ENCODE data around the gene KCNK4.
A peak's percentile ranks its signal among the peaks of the same experiment; 100 is the strongest.
"Not testable (repeated sequence)": the region's sequence is repeated elsewhere in the genome, so short reads cannot be mapped to it uniquely, and the experiment has no call there.

KCNK4 gene

GRCh38 chr11:64317325-64317960, 26.3 kb downstream of the KCNK4 start, which contains the start of gene TRMT112:
TRMT112 (minus strand) TSS chr11:64317559; CDS start chr11:64317526, 33 bp downstream.
- no peaks in the 10 kb centered on the region for H3K27me3 Mint-ChIP-seq
- peak; percentile 88 for ATAC-seq
- H3K4me3 Mint-ChIP-seq, result peak within 1 kb of the TSS; percentile 91
- peak within 1 kb of the TSS; percentile 99 for H3K27ac Mint-ChIP-seq
- peaks cover 42% of the 10 kb centered on the region for H3K4me1 Mint-ChIP-seq
- H3K9me3 Mint-ChIP-seq, result no peaks in the 10 kb centered on the region
- peaks cover 45% of the 10 kb centered on the region for H3K36me3 Mint-ChIP-seq

GRCh38 chr11:64317961-64318765, 27.1 kb downstream of the KCNK4 start, which contains the start of gene PRDX5:
PRDX5 (plus strand) TSS chr11:64318121; CDS start chr11:64318216, 95 bp downstream.
- H3K36me3 Mint-ChIP-seq, result peaks cover 38% of the 10 kb centered on the region
- ATAC-seq, result peak; percentile 91
- no peaks in the 10 kb centered on the region for H3K9me3 Mint-ChIP-seq
- H3K4me3 Mint-ChIP-seq, result peak within 1 kb of the TSS; percentile 91
- H3K27me3 Mint-ChIP-seq, result no peaks in the 10 kb centered on the region
- H3K27ac Mint-ChIP-seq, result peak within 1 kb of the TSS; percentile 99
- peaks cover 34% of the 10 kb centered on the region for H3K4me1 Mint-ChIP-seq

DNA sequence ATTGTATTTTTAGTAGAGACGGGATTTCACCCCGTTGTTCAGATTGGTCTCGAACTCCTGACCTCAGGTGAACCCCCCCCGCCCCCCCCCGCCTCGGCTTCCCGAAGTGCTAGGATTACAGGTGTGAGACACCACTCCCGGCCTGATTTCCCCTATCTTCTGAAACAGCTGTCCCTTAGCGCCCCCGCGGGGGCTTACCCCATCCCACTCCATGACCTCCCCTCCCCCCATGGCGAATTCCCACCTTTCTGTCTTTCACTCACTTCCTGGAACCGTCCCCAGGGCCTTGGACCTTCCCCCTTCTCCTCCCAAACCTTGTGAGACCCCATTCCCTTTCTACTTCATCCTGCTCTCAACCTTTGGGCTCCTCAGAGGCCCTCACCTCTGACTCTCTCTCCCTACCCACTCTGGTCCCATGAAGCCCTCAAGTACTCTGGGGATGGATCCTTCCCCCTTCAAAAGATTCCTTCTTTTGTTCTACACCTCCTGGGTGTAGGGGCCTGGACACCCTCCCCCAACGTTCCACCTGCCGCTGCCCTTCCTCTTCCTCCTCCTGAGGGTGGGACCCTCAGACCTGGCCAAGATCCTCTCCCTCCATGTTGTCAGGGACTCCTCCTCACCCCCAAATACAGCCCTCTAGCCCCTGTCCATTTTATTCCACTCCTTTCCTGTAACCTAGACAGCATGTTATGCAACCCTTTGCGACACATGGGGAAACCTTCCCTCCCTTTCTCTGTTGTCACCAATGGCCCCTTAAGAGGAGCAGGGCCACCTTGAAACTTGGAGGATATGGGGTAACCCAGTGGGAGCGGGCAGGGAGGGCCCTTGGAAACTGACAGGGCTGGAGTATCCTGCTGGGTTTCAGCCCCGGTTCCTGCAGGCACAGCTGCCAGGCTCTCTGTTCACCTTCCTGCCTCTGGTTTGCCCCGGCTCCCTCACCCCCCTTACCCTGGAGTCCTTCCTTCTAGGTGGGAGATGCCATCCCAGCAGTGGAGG, 28.0 kb downstream of the KCNK4 start:
- Mint-ChIP-seq H3K36me3 (peaks cover 36% of the 10 kb centered on the region), H3K27ac (peak overlapping the region; percentile 99), H3K4me1 (peaks cover 32% of the 10 kb centered on the region), H3K9me3 (no peaks in the 10 kb centered on the region), H3K4me3 (peak overlapping the region; percentile 91), H3K27me3 (no peaks in the 10 kb centered on the region)
- ATAC-seq, result no peak

- Mint-ChIP-seq H3K27ac (no peak overlapping the region), H3K27me3 (no peaks in the 10 kb centered on the region), H3K4me1 (peaks cover 32% of the 10 kb centered on the region), H3K36me3 (peaks cover 25% of the 10 kb centered on the region), H3K9me3 (no peaks in the 10 kb centered on the region), H3K4me3 (no peak overlapping the region)
- ATAC-seq, result no peak
Observed at GRCh38 chr11:64320556-64320955, 29.5 kb downstream of the KCNK4 start.

DNA sequence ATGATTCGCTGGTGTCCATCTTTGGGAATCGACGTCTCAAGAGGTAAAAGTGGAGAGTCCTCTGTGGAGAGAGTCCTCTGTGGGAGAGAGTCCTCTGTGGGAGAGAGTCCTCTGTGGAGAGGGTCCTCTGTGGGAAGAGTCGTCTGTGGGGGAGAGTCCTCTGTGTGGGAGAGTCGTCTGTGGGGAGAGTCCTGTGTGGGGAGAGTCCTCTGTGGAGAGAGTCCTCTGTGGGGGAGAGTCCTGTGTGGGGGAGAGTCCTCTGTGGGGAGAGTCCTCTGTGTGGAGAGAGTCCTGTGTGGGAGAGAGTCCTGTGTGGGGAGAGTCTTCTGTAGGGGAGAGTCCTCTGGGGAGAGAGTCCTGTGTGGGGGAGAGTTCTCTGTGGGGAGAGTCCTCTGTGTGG, 29.9 kb downstream of the KCNK4 start:
- Mint-ChIP-seq H3K9me3 (no peaks in the 10 kb centered on the region), H3K36me3 (peaks cover 25% of the 10 kb centered on the region), H3K27ac (no peak overlapping the region), H3K27me3 (no peaks in the 10 kb centered on the region), H3K4me3 (no peak overlapping the region), H3K4me1 (peaks cover 32% of the 10 kb centered on the region)
- no peak for ATAC-seq

- peaks cover 25% of the 10 kb centered on the region for H3K36me3 Mint-ChIP-seq
- H3K4me1 Mint-ChIP-seq, result peaks cover 26% of the 10 kb centered on the region
- no peak for ATAC-seq
- H3K4me3 Mint-ChIP-seq, result no peak overlapping the region
- H3K27ac Mint-ChIP-seq, result no peak overlapping the region
- no peaks in the 10 kb centered on the region for H3K9me3 Mint-ChIP-seq
- H3K27me3 Mint-ChIP-seq, result no peaks in the 10 kb centered on the region
Observed at GRCh38 chr11:64321533-64321932, 30.4 kb downstream of the KCNK4 start.

DNA sequence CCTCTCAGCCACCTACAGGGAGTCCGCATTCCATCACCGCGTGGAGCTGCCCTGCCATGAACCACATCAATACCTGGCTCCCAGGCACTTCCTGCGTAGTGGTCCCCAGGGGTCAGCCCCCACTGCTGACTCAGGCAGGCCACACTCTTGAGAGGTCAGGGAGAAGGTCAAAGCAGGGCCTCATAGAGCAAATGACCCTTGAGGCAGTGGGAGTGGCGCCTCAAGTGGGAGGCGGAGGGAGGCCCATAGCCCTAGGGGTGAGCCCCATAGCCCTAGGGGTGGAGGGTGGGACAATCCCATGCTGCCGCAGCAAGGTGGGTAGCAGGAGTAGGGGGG, 31.8 kb downstream of the KCNK4 start:
- Mint-ChIP-seq H3K4me1 (peaks cover 19% of the 10 kb centered on the region), H3K27me3 (no peaks in the 10 kb centered on the region), H3K4me3 (no peak overlapping the region), H3K36me3 (peaks cover 25% of the 10 kb centered on the region), H3K27ac (no peak overlapping the region), H3K9me3 (peaks cover 3% of the 10 kb centered on the region)
- ATAC-seq, result no peak

GRCh38 chr11:64323373-64323772, 32.3 kb downstream of the KCNK4 start:
- Mint-ChIP-seq H3K4me1 (peaks cover 19% of the 10 kb centered on the region), H3K36me3 (peaks cover 25% of the 10 kb centered on the region), H3K4me3 (no peak overlapping the region), H3K9me3 (peaks cover 3% of the 10 kb centered on the region), H3K27me3 (no peaks in the 10 kb centered on the region), H3K27ac (no peak overlapping the region)
- ATAC-seq, result no peak

GRCh38 chr11:64323984-64324383, 32.9 kb downstream of the KCNK4 start:
- not testable (repeated sequence) for H3K4me3 Mint-ChIP-seq, H3K9me3 Mint-ChIP-seq, H3K27ac Mint-ChIP-seq, ATAC-seq, H3K27me3 Mint-ChIP-seq
- Mint-ChIP-seq H3K4me1 (peaks cover 15% of the 10 kb centered on the region), H3K36me3 (peaks cover 25% of the 10 kb centered on the region)

DNA sequence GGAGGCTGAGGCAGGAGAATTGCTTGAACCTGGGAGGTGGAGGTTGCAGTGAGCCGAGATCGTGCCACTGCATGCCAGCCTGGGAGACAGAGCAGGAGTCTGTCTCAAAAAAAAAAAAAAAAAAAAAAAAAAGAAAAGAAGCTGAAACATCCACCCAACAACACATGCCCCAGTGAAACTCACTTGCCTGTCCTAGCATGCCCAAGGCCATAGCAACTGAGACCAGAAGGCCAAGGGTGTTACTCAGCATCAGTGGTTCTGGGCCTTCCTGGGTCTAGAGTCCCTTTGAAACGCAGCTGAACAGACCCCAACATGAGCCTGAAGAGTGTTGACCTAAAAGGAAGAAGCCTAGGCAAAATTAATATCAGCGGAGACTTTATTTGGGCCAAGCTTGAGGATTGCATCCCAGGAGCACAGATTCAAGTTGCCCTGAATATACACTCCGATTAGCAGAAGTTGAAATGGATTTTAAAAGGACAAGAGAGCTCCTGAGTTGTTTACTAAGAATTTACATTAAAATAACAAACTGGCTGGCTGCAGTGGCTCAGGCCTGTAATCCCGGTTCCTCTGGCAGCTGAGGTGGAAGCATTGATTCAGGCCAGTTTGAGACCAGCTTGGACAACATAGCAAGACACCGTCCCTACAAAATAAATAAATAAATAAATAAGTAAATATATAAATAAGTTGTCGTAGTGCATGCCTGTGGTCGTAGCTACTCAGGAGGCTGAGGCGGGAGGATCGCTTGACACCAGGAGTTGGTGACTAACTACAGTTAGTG, 33.8 kb downstream of the KCNK4 start:
- no peak overlapping the region for H3K4me3 Mint-ChIP-seq
- no peak for ATAC-seq

DNA sequence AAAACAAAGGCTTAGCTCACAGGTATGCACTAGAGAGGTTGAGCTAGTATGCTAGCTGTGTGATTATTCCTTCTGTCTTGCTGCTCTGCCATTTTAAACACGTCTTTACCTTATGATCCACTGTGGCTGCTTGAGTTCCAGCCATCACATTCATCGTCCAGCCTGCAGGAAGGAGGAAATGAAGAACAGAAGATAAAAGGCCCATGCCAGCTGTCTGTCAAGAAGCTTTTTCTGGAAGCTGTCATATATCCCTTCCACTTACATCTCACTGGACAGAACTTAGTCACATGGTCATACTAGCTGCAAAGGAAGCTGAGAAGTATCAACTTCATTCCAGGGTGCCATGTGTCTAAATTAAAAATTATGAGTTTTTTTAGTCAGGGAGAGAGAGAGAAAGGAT, 36.3 kb downstream of the KCNK4 start:
- no peak for ATAC-seq
- peaks cover 3% of the 10 kb centered on the region for H3K9me3 Mint-ChIP-seq
- H3K36me3 Mint-ChIP-seq, result no peaks in the 10 kb centered on the region
- H3K4me3 Mint-ChIP-seq, result no peak overlapping the region
- peaks cover 13% of the 10 kb centered on the region for H3K4me1 Mint-ChIP-seq
- H3K27ac Mint-ChIP-seq, result no peak overlapping the region
- H3K27me3 Mint-ChIP-seq, result no peaks in the 10 kb centered on the region

More for the DNA sequence above, 33.8 kb downstream of the KCNK4 start:
- H3K27ac Mint-ChIP-seq, result no peak overlapping the region
- H3K27me3 Mint-ChIP-seq, result no peaks in the 10 kb centered on the region
- H3K9me3 Mint-ChIP-seq, result peaks cover 3% of the 10 kb centered on the region
- H3K36me3 Mint-ChIP-seq, result peaks cover 25% of the 10 kb centered on the region
- peaks cover 6% of the 10 kb centered on the region for H3K4me1 Mint-ChIP-seq

GRCh38 chr11:64327993-64328392, 36.9 kb downstream of the KCNK4 start:
- no peak overlapping the region for H3K27ac Mint-ChIP-seq

DNA sequence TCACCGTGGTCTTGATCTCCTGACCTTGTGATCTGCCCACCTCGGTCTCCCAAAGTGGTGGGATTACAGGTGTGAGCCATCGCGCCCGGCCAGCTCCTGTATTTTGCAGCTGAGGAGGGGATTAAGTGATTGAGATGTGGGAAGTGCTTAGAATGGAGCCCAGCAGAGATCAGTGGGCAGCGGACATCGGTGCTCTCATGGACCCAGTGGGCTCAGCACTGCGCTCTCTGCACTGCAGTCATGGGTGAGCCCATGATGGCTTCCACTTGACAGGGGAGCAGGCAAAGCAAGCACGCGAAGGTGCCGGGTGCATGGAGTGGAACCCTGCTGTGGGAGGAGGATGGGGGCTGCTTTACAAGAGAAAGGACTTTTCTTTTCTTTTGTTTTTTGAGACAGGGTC, 39.8 kb downstream of the KCNK4 start:
- H3K4me1 Mint-ChIP-seq, result peaks cover 27% of the 10 kb centered on the region
- no peak for ATAC-seq
- H3K27me3 Mint-ChIP-seq, result no peaks in the 10 kb centered on the region
- H3K9me3 Mint-ChIP-seq, result peaks cover 3% of the 10 kb centered on the region
- no peaks in the 10 kb centered on the region for H3K36me3 Mint-ChIP-seq
- peak overlapping the region; percentile 36 for H3K27ac Mint-ChIP-seq
- H3K4me3 Mint-ChIP-seq, result no peak overlapping the region

More at GRCh38 chr11:64327993-64328392, 36.9 kb downstream of the KCNK4 start:
- no peak for ATAC-seq
- Mint-ChIP-seq H3K4me3 (no peak overlapping the region), H3K36me3 (no peaks in the 10 kb centered on the region), H3K4me1 (peaks cover 13% of the 10 kb centered on the region), H3K27me3 (no peaks in the 10 kb centered on the region), H3K9me3 (peaks cover 3% of the 10 kb centered on the region)

DNA sequence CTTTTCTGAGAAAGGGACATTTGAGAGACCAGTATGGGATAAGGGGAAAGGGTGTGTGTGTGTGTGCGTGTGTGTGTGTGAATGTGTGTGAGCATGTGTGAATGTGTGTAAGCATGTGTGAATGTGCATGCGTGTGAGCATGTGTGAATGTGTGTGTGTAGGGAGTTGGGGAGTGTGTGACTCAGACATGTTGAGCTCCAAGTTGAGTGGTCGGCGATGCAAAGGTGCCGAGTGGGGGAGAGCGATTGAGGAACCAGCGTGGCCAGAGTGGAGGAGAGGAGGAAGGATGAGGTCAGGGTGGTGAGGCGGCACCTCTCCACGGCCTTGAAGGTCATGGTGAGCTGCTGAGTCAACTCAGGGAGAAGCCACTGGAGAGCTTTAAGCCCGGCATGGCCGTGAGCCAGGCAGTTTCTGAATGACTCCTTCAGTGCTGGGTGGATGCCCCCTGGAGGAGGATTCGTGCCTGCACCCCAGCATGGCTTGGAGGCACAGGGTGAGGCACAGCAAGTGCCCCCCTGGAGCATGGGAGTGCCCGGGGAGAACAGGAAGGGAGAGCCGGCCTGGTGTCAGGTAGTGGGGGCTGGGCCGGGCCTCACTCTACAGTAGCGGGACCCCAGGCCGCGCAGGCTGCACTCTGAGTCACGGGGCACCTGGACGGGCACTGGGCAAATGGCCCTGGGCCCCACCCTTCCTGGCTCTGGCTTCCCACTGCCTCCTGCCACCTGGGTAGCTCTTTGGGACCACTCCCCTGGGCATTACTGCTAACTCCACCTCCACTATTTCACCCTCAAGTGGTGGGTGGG, 40.7 kb downstream of the KCNK4 start:
- Mint-ChIP-seq H3K27ac (peak overlapping the region; percentile 36), H3K4me1 (peaks cover 33% of the 10 kb centered on the region), H3K9me3 (peaks cover 3% of the 10 kb centered on the region), H3K36me3 (no peaks in the 10 kb centered on the region), H3K4me3 (peak overlapping the region; percentile 24), H3K27me3 (no peaks in the 10 kb centered on the region)
- ATAC-seq, result peak; percentile 90

All from stimulated activated memory B cell treated with anti-CD40 and anti-IgM and Interleukin-4, amounts not matched to agents 10 μg/mL and 1 μg/mL and 100 μg/mL, for 72 hours (primary cell).